LoVo (cell line): Measurements from ENCODE around the gene TBC1D9.

Source experiments
- DNase-seq: peaks from one replicate; pipeline ENCODE4 v3.0.0-alpha.2; 2016; ENCODE audit warnings: low spot score

Gene TBC1D9

DNA sequence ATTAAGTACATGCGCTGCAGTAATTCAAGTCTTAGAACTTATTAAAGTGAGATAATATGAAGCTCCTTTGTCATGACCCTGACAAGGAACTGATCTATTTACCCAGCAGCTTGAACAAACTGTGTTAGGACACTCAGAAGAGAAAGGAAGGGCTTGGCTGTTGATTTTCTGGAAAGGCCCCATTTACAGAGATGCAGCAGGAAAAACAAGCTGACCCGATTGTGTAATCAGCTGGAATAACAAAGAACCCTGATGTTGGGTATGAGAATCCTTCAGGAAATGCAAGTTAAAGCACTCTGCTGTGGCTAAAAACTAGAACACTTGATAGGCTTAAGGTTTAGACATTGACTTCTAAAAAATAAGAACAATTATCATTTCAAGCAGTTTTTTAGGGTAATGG is 64.8 kb downstream of the TBC1D9 start:
- DNase-seq: no peak

DNA sequence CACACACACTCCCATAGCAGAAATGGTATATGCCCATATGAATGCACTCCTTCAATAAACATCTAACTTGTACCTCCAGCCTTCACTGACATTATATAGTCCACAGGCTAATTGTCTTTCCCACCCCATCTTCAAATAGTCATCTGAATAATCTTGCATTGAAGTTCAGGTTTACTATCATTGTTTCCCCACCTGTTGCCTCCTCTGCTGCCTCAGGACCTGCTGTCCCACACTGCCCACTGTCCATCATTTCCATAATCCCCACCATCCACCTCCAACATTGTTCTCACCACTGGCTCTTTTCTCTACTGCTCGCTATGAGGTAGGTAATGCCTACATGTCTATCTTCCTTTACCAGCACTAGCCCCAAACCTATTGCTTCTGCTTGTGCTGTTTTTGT is 66.1 kb downstream of the TBC1D9 start:
- DNase-seq: no peak

DNA sequence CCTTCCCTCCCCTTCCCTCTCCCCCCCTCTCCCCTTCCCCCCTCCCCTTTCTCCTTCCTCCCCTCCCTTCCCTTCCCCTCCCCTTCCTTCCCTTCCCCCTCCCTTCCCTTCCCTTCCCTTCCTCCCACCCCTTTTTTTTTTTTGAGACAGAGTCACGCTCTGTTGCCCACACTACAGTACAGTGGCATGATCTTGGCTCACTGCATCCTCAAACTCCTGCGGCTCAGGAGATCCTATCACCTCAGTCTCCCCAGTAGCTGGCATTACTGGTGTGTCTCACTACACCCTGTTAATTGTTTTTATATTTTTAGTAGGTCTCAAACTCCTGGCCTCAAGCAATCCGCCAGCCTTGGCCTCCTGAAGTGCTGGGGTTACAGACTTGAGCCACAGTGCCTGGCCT is 66.6 kb downstream of the TBC1D9 start:
- no peak for DNase-seq

DNA sequence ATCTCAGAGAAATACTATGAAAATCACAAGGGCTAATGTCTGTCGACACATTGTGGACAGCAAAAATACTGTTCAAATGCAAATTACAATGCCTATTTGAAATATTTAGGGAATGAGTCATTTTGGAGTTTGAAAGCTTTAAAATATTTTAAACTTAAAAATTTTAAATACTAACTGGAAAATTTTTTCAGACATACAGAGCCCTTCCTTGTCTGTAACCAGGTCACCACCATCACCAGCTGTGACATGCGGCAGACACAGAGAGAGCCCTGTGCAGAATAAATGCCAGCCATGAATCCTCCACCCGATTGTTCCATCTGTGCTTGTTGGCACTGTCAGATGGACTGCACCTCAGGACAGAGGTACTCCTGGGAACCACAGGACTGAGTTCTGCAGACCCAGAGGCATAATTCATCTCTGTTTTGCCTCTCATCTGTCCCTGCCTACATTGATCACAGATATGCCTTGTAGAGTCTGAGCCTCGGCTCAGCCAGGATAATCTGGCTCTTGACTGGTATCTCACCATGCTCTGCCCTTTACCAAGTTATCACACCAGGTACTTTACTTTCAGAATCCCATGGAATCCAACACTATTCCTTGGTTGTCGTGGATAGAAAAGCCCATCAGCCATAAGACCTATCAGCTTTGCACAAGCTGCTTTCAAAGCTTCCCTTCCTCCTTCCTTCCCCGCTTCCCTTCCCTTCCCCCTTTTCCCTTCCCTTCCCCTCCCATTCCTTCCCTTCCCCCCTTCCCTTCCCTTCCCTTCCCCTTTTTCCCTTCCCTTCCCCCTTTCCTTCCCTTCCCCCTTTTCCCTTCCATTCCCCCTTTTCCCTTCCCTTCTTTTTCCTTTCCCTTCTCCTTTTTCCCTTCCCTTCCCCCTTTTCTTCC is 67.2 kb downstream of the TBC1D9 start:
- DNase-seq: no peak

DNA sequence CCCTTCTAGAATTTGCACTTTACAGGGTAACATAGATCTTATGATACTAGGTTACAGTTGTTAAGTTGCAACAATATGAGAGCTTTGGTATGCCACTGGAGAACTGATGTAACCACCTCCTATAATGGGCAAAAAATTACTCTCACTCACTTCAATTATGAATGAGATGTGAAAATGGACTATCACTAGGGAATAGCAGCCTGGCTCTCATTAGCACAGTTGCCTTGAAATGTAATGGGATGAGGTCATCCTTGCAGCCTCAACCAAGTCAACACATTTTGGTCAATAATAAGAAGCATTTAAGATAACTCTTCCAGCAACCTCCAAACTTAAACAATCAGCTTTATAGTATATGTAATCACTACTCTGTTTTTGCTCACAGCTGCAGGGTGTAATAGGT is 69.4 kb downstream of the TBC1D9 start:
- no peak for DNase-seq

DNA sequence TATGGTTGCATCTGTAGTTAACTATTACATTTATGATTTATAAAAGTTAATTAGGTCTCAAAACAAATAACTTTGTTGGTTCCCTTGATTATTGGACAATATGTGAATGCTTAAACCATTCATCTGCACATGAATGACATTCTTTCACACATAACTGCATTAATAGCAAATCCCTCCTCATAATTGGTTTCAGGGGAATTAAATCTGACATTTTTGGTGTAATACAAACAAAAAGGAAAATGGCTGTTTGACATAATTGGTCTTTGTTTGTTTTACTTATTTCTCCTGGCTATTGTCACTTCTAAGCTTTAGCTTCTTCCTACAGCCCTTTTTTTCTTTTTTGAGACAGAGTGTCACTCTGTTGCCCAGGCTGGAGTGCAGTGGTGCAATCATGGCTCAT is 71.9 kb downstream of the TBC1D9 start:
- no peak for DNase-seq

DNA sequence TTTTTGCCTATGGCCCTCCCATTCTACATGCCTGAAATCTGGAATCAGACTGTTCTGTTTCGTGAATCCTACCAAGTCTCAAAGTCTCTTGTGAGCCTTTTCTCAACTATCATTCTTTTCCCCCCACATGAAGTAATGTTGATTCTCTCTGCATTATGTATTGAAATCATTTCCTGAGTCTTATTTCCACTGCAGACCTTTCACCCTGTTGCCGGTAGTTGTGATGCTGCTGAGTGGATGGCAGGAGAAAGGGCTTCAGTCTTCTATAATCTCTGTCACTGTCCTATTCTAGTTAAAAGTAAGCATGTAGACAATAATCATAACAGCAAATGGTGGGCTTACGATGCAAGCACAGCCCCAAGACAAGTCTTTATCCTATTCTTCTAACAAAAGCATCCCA is 75.0 kb downstream of the TBC1D9 start:
- DNase-seq: no peak

DNA sequence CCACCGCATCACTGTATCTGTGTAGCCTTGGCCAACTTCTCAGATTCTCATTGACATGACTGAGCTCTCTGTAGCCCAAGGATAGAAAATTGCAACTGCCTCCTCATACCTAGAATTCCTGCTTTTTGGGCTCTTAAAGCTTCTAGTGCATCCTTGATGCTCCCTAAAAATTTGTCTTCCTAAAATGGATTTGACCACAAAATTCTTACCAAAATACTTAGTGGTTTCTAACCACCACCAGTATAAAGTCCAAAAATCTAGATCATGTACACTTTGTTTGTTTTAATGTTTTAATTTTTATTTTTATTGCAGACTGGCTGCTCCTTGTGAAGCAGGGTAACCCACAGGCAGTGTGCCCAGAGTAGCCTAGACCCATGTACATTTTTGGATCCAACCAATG is 75.5 kb downstream of the TBC1D9 start:
- no peak for DNase-seq

DNA sequence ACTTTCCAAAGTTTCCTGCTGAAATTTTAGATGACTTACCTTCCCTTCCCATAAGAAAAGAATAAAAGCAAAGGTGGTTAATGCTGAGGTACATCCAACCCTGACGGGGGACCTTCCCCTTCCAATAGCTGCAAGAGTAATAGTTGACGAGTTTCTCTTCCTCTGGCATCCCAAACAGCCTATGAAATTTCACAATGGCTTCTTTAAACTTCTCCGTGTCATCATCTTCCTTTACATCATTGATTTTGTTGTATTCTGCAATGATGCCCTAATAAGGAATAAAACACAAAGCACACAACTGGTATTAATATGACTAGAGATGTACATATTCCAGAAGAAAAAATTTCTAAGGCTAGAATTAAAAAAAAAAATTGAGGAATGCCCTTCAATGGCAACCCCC is 76.6 kb downstream of the TBC1D9 start:
- no peak for DNase-seq

DNA sequence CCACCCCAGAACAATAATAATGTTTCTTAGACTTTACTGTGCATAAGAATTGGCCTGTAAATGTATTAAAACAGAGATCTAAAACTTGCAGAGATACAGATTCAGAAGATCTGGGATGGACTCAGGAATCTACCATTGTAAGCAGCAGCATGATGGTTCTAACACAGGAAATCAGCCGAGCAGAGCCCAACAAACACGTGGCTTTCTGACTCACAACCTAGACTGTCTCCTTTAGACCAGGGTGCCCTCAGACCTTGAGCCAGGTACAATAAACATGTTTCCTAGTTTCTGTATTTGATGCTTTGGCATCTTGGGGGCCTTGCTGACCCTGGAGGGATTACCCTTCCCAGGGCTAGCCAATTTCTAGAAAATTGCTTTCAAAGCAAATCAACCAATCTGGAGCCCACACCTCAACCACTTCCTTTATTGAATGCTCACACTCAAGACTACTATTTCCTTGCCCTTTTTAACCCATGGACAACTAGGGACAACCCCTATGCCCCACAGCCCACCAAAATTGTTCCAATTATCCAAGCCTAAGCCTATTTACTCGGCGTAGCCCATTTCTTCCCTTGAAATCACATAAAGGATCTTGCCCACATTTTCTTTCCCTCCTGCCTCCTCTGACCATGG is 80.5 kb downstream of the TBC1D9 start:
- no peak for DNase-seq

DNA sequence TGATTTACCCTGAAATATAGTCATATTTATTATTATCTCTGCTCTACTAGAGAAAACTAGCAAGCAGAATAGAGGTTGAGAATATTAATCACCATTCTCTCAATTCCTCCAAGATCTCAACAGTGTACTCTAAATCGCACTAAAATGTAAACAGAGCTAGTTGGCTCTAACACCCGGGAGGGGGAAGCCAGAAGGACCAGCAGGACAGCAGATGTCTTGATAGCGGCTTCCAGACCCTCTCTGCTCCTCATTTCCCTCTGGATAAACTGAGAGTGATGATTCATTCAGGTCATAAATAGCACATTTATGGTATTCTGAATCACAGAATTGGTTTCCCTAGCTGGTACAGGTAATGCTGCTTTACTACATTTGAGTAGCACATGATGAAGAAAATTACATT is 82.5 kb downstream of the TBC1D9 start:
- DNase-seq: no peak

DNA sequence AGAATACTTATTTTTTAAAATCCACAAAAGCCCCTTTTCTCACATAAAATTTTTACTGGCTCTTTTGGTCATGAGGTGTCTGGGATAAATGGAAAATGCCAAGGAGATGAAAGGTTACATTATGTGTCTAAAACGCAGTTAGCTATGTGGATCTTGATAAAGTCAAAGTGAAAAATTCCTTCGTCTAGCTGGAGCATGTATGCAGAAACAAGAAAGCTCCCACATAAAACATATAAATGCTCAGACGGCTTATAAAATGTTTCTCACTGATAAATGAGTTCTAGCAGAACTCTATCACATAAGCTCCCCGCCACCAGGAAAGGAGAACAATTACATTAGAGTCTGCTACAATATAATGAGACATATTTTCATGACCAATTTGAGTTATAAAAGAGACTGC is 83.8 kb downstream of the TBC1D9 start:
- no peak for DNase-seq

DNA sequence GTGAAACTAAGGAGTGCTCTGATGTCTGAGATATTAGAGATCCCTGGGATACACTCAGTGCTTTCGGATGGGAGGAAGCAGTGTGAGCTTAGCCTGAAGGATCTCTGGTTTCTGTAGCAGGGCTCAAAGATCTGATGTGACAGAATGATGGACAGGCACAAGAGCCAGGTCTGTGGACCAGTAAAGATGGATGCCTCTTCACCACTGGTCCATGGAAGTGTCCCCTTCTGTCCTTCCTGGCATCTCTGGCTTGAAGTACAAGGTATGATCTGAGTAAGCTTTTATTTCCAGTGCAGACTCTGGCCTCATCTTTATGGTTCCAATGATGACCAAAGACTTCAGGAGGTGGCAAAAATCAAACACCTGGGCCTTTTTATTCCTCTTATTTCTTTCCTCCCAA is 88.1 kb downstream of the TBC1D9 start:
- DNase-seq: no peak

DNA sequence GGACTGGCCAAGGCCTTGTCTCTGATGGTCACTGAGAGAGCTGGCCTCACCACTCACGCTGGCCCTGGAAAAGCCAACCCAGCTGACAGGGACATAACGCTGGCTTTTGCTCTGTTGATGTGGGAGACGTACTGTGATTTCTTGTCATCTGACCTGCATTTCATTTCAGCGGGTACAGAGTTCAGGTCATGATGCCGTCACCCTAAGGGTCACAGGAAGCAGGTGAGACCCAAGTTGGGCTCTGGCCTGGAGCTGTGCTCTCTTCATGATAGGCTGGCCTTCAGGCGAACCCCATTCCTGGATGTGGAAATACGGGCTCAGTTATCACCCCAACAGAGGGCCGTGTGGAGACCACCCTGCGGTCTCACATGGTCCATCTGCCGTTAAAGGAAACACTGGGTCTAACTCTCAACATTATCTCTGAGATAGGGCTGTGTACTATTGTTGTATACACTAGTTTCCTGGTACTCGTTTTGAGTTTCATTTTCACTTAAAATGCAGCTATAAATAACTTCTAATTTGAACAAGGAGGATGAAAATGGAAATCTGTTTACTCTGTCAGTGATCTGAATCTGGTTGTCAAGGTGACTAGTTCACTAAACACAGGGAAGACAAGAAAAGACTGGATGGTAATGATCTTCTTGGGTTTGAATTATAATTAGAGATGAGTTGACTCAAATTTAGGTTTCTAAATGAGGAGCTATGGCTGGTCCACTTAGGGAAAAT is 89.1 kb downstream of the TBC1D9 start:
- DNase-seq: no peak

DNA sequence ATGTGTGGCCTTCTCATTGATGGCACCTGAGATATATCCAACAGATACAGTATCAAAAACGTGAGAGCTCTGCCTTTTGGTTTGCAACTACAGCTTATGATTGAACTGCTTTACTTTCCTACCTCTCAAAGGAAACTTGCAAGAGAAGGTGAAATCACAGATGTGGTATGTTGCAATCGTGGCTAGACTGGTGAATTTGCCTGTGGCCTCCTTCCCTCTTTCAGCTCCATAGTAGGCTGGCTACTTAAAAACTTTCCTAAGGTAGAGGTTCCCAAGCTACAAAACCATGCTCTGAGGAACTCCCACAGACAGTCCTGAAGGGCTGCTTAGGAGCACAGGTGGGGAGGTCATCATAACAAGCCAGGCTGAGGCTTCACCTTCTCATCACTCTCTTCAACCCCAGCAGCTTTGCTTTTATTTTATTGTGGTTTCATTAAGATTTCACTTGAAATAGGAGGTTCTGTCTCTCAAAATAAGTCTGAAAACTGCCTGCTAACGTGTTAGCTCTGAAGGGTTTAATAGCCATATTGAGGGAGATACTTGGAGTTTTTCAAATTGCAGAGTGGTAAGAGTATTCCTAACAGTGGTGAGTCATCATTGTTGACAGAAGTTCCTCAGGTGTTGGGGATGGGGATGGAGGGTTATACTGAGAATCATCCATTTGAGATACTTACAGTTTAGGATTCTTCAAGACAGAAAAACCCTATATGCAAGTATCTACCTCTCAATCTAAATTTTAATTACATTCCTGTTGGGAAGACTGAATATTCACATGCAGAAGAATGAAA is 93.9 kb downstream of the TBC1D9 start:
- DNase-seq: no peak

DNA sequence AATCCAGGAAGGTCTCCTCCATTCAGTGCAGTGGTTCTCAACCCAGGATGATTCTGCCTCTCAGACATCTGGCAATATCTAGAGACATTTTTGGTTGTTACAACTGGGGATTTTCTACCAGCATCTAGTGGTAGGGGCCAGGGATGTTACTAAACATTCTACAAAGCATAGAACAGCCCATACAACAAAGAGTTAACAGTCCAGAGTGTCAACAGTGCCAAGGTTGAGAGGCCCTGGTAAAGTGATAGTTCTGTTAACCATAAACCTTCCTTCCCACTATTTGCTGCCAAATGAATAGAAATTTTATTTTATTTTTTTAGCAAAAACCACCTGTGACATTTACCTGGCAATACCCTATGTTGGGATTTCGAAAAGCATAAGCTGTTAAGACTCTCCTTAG is 94.6 kb downstream of the TBC1D9 start:
- no peak for DNase-seq

DNA sequence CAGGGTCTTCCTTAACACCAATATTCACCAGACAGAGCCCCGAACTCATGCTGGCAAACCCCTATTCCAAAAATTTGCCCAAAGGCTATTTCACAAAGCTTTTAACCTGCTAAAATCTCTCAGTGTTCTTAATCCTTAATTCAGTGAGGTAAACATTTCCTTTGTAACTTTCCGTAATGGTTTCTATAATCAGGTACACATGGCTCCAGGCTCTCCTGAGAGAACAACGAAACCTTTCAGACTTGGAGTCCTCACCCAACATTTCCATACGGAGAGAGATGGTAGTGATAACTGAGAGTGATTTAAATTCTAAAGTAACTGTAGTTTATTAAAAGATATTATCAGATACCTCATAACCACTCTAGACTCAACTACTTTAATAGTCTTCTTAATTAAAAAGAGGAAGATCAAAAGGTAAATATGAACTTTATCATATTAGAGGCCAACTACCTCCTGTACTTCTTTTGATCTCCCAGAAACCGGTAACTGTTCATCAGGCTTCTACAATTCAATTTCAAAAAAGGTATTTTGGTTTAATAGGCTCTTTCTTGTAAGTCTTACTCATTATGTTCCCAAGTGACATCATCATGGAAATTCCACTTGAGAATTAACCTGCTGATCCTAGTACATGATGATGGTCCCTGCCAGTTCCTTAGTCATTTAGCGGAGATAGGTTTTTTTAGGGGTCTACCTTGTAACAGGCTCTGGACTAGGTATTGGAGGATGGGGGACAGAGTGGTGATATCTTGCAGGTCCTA is 96.1 kb downstream of the TBC1D9 start:
- no peak for DNase-seq

DNA sequence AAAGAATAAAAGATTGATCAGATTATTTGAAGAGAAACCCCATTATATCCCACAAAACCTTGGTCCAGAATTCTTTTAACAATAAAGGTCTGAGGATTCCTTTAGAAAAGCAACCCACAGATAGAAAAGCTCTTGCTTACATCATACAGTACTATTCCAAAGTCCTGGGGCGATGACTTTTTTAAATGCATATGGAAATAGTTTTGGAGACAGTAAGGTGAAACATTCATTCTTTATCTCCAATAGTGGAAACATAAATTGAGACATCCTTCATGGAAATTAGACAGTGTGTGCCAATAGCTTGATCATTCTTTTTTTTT is 101.7 kb downstream of the TBC1D9 start:
- no peak for DNase-seq

DNA sequence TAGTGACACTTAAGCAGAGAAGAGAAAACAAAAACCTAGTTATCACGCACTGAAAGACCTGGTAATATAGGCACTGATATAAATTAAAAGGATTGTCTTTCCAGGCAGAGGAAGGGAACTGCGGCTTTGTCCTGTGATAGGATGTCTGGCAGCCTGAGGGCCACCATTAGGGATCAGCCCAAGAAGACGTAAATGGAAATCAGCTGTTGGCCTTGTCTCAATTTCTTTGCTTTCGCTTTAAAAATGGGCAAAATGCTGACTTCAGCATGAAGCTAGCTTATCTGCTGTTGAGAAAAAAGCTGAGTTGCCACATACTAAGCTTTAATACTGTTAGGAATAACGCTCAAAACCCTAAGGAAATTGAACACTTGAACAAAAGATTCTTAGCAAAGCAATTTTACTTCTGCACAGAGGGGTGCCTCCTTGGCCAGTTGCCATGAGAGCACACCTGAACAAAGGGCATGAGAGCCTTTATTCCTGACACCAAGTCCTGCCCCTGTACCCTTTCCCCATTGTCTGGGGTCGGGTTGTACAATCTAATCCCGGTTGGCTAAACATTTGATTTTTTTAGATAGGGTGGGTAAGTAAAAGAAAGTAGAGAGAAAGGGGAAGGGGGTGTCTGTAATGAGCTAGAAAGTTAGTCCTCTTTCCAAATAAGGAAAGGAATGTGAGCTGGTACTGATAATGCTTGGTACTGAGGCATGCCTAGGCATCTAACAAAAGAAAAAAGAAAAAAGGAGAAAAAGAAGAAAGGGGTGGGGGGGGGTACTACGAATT is 102.3 kb downstream of the TBC1D9 start:
- DNase-seq: no peak

DNA sequence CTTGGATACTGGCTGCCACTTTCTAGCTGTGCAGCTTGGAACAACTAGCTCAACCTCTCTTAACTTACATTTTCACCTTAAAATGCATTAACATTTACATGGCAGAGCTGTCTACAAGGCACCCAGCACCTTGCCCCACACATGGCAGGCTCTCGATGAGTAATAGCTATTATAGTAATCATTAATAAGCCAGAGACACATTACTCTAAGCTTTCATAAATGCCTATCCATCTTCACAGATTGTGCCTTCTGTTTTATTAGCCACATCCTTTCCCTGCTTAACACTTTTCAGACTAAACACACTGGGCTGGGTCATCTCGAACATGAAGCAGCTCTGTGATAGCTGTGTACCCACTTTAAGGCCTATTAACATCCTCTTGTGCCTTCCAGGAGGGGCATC is 103.6 kb downstream of the TBC1D9 start:
- no peak for DNase-seq

DNA sequence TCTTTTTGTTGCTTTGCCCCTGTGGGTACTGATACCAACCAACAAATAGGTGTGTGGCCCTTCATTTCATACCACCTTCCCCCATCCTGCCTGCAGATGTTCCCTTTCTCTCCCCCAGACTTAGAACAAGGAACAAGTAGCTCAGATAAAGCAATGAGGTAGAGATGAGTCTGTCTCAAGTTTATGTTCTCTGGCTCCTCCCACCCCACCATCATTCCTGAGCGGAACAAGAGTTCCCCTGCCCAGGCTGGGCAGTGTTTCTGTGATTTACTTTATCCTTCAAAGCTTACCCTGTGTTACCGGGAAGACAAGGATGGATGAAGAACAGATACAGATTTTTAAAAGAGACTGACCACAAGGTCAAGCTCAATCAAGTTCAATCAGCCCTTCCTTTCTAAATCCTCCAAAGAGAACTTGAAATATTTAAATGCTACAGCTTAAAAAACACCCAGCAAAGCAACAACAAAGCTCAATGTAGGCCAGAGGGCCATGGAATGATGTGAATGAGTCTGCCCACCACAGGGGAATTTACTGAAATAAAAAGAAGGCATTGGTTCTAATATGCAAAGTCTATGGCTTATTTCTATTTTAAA is 107.4 kb downstream of the TBC1D9 start:
- DNase-seq: no peak
